Activated CD4-positive, CD25-positive, alpha-beta regulatory T cell treated with anti-CD3 and anti-CD28 coated beads, Interleukin-2, amount 50 U/mL, for 24 hours (primary cell): ENCODE data around the gene VPS52.

Experiments
- ATAC-seq, 2 donors: fragments of 150-1000 bp; cut with Tn5 transposase; one replicate each; pipeline ENCODE4 v1.10.0; 2021; ENCODE audit warnings: mild to moderate bottlenecking in 1 of 2, moderate library complexity in 1 of 2

Gene VPS52, protein sequence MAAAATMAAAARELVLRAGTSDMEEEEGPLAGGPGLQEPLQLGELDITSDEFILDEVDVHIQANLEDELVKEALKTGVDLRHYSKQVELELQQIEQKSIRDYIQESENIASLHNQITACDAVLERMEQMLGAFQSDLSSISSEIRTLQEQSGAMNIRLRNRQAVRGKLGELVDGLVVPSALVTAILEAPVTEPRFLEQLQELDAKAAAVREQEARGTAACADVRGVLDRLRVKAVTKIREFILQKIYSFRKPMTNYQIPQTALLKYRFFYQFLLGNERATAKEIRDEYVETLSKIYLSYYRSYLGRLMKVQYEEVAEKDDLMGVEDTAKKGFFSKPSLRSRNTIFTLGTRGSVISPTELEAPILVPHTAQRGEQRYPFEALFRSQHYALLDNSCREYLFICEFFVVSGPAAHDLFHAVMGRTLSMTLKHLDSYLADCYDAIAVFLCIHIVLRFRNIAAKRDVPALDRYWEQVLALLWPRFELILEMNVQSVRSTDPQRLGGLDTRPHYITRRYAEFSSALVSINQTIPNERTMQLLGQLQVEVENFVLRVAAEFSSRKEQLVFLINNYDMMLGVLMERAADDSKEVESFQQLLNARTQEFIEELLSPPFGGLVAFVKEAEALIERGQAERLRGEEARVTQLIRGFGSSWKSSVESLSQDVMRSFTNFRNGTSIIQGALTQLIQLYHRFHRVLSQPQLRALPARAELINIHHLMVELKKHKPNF

DNA sequence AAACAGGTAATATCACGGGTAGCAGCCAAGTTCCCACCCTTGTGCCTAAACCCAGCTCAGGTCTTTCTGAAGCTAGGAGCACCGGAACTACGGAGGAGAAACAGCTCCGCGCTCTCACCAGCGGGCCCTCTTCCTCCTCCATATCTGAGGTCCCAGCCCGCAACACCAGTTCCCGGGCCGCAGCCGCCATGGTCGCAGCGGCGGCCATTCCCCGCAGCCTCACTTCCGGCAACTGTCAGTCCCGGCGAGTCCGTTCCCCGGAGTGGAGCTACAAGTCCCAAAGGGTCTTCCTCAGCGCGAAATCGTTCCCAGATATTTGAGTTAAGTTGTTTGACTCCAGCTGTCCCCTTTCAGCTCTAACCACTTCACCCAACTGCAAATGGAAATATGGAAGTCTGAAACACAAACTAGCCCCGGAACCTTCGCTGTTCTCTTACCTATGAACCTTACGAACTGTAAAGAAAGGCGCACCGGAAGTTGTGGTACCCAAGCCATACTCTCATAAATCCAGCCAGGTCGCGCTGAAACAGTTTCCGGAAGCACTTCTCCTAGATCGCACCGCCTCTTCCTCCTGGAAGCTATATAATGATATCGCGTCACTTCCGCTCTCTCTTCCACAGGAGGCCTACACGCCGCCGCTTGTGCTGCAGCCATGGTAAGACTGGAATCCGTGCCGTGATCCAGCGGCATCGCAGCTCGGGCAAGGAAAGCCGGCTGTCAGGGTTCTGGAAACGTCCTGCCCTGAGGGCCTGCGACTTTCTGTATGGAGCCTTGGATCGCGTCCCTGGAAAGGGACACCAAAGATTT is at the start of gene VPS52, which contains the start of gene RPS18:
VPS52 (minus strand) TSS at position 409 of the 807 bp plus-strand sequence; CDS start at position 208, 201 bp downstream.
RPS18 (plus strand) TSS at position 608 of the 807 bp plus-strand sequence; CDS start at position 653, 45 bp downstream.
- peak; percentile 89 to 92 for ATAC-seq

DNA sequence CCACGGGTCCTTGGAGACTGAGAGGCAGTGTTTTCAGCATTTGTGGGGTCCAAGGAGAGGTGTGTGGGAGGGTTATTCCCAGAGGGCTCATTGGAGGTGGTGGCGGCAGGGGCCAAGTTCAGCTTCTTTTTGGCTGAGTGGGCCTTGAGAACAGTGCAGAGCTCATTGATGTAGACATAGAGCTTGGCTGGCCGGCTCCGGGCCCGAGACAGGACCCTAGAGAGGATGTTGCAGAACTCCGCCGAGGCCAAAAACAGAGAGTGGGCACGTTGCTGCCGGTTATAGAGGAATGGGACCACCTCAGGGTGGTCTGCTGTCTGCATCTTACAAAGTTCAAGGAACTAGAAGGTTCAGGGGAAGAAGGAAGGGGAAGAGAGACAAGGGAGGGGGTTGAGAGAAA is 49.6 kb upstream of the VPS52 start:
- no peak for ATAC-seq

- ATAC-seq = no peak
These were observed 48.9 kb upstream of the VPS52 start for GRCh38 chr6:33320315-33321181.

GRCh38 chr6:33319939-33320314 is 48.3 kb upstream of the VPS52 start:
- ATAC-seq = no peak

- ATAC-seq = no peak
These were observed 46.9 kb upstream of the VPS52 start for GRCh38 chr6:33318426-33319073.

GRCh38 chr6:33317669-33318425 is 46.2 kb upstream of the VPS52 start, which contains the start of gene ZBTB22:
Gene ZBTB22 (minus strand): TSS chr6:33317744. CDS start chr6:33316916, 828 bp downstream.
- ATAC-seq = peak; percentile 67

- no peak for ATAC-seq
These were observed 45.7 kb upstream of the VPS52 start for GRCh38 chr6:33317419-33317668.

DNA sequence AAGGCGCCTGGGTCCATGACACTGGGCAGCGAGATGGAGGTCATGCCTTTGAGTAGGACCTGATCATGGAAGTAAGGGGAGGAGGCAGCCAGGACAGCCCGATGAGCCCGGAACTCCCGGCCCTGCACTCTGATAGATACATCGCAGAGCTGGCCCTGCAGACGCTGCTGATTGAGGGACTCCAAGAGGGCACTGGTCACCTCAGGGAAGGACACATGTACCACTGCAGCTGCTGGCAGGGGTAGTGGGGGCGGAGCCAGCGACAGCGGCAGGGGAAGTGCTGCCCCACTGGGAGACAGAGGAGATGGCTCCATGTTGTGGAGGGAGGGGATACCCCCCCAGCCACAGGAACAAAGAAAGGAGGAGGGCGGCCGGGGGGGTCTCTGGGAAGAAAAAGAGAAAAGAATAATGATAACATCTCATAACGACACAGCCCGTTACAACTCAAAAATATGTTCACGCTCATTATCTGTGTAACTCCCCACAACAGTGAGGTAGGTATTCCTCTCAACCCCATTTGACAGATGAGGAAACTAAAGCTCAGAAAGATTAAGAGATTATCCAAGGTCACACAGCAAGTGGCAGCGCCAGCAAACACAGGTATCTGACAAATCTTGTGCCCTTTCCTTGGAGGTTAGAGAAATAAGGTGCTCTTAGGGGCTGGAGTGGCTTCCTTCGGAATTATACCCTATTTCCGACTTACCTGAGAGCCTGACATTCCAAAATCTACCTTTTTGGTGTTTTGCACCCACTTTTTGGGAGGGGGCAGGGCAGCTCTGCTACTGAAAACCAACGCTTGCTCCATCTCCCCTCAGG is 45.1 kb upstream of the VPS52 start:
- no peak for ATAC-seq

GRCh38 chr6:33315793-33316602 is 44.3 kb upstream of the VPS52 start:
- ATAC-seq = no peak

GRCh38 chr6:33314943-33315792 is 43.5 kb upstream of the VPS52 start:
- no peak for ATAC-seq

GRCh38 chr6:33314515-33314942 is 42.9 kb upstream of the VPS52 start:
- ATAC-seq = peak; percentile 29 to 37

DNA sequence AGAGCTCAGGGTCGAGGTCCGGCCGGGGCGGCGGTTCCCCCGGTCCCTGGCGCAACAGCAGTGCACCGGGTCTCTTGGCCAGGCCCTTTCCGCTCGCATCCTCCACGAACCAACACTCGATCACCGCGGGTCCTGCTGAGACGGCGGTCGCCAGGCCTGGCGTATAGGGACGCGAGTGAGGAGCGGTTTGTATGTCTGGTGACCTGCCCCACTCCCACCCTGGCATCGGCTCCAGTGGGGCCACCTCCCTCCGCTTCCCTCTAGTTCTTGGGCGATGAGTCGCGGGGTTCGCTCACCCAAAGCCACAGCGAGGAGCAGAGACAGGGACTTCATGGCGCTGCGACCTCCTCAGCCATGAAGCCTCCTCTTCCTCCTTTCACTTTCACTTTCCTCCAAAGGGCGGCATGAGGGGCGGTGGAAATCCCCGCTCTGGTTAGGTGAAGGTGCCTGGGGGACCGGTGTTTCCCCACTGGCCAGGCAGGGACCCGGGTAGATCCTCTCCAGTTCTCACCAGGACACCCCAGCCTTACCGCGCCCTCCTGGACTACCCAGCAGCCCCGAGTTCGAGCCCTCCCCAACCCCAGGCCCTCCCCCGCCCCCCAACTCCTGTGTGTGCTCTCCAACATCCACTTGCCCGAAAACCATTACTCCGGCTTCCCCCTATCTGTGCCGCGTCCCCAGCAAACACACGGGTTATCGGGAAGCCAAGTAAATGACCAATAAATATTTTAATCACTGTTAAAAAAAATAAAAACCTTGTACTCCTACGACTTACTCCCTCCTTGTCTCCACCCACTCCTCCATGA is 42.2 kb upstream of the VPS52 start, which contains the start of gene TAPBP:
TAPBP (minus strand) TSS at position 370 of the 806 bp plus-strand sequence; CDS start at position 333, 37 bp downstream.
- peak; percentile 55 to 61 for ATAC-seq

DNA sequence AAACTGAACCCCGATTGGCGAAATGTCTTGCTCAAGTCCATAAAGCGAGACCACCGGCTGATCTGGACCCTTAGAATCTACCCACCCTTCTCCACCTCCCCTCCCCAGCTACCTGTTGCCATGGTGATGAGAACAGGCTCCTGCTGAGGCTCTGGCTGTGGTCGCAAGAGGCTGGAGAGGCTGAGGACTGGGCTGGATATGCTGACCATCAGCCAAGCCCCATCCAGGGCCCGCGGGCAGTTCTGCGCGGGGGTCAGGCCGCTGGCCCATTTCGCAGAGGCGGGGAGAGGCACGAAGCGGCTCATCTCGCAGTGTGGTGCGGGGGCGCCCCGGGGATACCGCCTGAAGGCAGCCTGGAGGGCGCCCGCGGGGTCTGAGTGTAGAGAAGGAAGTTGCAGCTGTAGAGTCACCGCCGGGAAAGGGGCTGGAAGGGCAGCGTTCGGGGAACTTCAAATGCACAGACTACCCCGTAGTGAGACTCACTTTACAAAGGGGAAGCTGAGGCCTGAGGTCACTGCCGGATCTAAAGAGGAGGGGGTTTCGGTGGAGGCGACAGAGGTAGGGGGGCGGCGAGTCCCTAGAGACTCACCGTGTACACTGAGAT is 41.5 kb upstream of the VPS52 start:
- ATAC-seq = peak in 1 of 2 donors; percentile 6

DNA sequence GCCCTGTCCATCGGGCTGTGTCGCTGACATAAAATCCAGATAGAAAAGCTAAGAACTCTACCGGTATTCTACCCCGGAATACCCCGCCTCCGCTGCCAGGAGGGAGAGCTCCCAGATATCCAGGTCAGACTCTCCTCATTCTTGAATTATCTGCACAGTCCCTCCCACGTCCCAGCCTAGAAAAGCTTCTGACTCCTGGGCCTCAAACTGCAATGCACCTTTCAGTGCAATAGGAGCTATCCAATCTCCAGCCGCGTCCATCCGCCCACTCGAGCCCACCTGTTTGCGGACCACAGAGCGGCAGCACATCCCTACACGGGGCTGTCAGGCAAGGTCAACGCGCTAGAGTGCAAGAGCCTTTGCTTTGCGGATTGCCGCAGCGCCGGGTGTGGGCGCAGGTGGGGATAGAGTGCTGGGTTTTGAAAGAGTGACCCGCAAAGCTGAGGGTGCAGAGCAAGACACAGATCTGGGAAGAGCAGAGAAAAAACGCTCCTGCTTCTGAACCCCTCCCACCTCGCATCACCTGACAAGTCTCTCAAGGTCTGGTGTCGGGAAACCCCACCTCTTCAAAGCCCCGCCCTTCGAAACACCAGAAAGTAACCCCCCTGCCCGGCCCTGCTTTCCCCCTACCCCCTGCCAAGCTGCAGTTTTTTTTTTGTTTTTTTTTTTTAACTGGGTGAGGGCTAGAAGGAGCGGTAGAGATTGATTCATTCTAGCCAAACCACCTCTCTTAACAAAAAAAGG is 40.9 kb upstream of the VPS52 start:
- peak; percentile 37 to 44 for ATAC-seq

DNA sequence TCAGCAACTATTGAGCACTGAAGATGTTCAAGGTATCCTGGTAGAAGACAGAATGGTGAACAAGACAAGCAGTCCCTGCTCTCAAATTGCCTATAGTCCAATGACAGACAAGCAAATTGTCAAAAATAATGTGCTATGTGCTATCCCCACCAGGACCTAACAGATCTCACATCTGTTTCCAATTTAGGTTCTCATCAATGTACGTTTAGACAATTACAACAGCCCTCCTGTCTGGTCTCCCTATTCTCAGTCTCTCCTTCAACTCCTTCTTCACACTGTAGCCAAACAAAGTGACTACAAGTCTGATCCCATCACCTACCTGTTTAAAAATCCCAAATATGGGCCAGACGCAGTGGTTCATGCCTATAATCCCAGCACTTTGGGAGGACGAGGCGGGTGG is 34.7 kb upstream of the VPS52 start:
- no peak for ATAC-seq

DNA sequence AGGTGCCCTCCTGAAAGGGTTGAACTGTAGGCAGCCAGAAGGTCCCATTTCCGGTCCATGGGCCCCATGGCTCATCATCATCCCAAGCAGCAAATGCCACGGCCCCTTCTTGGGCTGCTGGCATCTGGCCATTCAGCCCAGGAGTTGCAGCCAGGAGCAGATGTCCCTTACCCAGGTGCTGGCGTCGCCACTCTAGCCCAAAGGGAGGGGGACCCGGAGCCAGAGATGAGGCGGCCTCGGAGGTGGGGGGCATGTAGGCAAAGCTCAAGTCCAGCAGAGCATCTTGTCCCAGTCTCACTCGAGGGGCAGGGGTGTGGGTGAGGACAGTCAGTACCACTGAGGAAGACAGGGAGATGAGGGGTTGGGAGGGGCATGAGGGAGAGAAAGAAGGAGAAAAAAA is 33.4 kb upstream of the VPS52 start:
- ATAC-seq = no peak
